CD4-positive, alpha-beta T cell treated with Interleukin-15 for 1 hour (primary cell): ENCODE measurements around the gene CPSF2.
"Not testable (repeated sequence)": the region's sequence is repeated elsewhere in the genome, so short reads cannot be mapped to it uniquely, and the experiment has no call there.

Source experiments
- DNase-seq: peaks from one replicate; pipeline ENCODE4 v3.0.0-alpha.2; 2020

Gene CPSF2

DNA sequence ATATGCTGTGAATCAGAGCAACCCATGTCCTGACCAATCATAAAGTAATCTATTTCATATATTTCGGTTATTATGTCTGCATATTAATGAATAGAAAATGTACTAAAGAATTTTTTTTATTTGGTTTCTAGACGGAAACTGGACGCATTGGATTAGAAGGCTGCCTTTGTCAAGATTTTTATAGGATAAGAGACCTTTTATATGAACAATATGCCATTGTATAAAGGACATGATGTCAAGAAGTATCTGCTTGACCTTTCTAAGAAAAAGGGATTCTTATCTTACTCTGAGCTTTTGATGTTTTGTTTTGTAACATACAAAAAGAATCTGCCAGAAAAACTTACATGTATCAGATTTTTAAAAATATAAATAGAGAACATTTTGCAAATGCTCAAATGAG, 39.8 kb downstream of the CPSF2 start:
- DNase-seq, result no peak

DNA sequence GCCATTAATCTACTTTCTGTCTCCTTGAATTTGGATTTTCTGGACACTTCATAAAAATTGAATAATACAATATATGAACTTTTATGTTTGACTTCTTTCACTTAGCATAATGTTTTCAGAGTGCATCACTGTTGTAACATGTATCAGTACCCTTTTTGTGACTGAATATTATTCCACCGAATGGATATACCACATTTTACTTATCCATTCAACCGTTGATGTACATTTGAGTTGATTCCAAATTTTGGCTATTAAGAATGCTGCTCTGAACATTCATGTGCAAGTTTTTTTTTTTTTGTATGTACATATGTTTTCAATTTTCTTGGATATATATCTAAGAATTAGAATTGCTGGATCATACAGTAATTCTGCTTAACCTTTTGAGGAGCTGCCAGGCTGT, 43.2 kb downstream of the CPSF2 start:
- DNase-seq, result no peak

DNA sequence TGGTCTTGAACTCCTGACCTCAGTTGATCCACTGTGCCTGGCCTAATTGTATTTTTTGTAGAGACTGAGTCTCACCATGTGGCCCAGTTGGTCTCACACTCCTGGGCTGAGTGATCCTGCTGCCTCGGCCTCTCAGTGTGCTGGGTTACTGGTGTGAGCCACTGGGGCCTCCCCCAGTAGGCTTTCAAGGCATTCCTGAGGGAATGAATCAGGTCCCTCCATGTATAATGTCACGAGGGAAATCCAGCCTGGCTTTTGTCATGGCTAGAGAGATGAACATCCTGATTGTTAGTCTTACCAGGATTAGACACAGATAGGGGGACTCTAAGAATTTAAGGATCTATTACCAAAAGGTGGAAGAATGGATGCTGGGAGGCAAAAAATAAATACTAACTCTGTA, 51.9 kb downstream of the CPSF2 start:
- no peak for DNase-seq

DNA sequence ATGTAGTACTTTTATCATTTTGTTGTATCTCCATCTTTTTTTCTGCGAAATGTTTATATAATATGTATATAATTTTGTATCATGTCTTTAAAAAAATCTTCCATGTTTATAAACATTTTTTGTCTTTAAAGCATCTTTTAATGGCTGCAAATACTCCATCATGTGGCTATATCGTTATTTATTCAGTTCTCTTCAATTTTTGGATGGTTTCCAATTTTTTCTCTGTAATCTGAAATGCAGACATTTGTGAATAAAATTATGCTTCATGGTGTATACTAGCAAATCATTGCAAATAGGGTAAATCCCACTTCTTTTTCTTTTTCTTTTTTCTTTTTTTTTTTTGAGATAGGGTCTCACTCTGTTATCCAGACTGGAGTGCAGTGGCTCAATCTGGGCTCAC, 54.0 kb downstream of the CPSF2 start:
- DNase-seq, result no peak

DNA sequence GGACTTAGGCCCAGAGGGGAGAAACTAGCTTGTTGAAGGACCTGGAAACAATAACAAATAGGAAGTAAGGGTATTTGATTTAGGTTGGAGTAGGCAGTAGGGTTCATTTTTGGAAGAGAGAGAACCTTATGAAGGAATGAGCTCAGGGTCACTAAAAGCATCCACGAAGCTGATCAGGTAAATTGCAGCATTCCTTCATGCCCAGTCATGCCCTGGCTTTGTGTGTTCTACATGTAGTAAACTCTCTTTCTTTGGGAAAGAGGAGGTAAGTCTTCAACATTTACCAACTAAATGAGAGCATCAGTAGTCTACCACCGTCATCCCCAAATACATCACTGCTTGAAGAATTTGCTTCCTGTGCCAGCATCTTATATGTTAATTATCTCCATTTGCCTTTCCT, 54.7 kb downstream of the CPSF2 start:
- DNase-seq, result no peak

DNA sequence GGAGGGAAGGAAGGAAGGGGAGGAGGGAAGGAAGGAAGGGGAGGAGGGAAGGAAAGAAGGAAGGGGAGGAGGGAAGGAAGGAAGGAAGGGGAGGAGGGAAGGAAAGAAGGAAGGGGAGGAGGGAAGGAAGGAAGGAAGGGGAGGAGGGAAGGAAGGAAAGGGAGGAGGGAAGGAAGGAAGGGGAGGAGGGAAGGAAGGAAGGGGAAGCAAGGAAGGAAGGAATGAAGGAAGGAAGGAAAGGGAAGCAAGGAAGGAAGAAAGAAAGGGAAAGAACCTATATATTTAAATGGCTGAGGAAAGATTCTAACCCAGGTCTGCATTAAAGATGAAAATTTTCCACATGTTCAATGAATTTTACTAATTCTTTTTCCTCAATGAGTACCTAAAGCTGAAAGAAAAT, 57.4 kb downstream of the CPSF2 start:
- DNase-seq, result not testable (repeated sequence)

DNA sequence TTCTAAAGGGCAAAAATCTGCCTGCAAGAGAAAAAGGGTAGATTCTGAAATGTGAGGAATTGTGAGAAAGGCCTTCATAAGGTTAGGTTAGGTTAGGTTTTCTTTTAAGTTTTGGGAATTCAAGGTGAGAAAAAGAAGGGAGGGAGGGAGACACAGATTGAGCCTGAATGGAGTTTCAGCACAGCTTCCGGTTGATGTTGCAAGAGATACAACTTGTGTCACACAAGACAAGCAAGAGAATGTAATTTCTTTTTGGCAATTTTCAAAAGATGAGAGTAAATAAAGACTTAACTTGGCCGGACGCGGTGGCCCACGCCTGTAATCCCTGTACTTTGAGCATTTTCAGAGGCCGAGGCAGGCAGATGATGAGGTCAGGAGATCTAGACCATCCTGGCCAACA, 63.8 kb downstream of the CPSF2 start:
- DNase-seq, result no peak

DNA sequence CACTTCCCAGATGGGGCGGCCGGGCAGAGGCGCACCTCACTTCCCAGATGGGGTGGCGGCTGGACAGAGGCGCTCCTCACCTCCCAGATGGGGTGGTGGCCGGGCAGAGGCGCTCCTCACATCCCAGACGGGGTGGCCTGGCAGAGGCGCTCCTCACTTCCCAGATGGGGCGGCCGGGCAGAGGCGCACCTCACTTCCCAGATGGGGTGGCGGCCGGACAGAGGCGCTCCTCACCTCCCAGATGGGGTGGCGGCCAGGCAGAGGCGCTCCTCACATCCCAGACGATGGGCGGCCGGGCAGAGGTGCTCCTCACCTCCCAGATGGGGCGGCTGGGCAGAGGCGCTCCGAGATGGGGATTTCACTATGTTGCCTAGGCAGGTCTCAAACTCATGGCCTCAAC, 65.8 kb downstream of the CPSF2 start:
- not testable (repeated sequence) for DNase-seq

- DNase-seq, result no peak
Observed at GRCh38 chr14:92190768-92191167, 69.0 kb downstream of the CPSF2 start.

DNA sequence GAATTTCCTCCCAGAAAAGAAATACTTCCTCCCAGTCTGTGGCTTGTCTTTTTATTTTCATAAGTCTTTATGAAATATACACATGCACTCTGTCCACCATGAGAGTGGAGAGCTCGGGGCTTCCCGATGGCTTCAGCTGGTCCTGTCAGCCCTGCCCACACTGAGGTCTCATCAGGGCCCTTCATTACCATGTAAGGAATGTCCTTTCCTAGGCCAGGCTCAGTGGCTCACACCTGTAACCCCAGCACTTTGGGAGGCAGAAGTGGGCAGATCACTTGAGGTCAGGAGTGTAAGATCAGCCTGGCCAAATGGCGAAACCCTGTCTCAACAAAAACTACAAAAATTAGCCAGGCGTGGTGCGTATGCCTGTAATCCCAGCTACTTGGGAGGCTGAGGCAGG, 77.0 kb downstream of the CPSF2 start:
- no peak for DNase-seq

- DNase-seq, result no peak
Observed at GRCh38 chr14:92199763-92200162, 78.0 kb downstream of the CPSF2 start.

DNA sequence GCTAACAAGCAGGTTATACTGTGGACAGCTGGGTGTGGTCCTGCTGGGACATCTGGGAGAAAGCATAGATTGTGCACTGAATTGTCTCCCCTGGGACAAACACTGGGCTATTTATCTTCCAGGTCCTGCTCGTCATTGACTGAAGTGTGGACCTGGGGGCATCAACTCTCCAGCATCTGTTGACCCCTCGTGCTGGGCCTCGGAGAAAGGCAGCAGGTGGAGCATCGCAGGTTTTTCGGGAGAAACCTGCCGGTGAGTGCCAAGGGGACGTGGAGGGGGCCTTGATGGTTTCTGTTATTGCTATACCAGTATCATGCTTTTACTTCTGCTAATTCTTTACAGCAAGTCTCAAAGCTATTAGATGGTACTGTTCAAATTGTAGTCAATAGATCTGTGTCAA, 81.3 kb downstream of the CPSF2 start:
- DNase-seq, result no peak

DNA sequence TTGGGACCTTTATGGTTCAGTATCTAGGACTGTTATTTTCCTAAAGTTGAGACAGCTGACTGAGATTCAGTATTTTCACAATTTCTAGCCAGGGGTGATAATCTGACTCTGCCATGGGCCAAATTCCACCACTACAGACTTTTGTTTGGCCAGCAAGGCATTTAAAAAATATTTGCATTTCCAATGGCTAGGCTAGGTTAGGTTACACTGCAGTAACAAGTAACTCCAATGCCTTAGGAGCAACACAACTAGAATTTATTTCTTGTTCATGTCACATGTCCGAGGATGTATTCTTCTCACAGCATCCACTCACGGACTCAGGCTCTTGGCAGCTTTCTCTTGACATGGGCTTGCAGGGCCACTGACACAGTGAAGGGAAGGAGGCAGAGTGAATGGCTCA, 83.0 kb downstream of the CPSF2 start:
- no peak for DNase-seq

DNA sequence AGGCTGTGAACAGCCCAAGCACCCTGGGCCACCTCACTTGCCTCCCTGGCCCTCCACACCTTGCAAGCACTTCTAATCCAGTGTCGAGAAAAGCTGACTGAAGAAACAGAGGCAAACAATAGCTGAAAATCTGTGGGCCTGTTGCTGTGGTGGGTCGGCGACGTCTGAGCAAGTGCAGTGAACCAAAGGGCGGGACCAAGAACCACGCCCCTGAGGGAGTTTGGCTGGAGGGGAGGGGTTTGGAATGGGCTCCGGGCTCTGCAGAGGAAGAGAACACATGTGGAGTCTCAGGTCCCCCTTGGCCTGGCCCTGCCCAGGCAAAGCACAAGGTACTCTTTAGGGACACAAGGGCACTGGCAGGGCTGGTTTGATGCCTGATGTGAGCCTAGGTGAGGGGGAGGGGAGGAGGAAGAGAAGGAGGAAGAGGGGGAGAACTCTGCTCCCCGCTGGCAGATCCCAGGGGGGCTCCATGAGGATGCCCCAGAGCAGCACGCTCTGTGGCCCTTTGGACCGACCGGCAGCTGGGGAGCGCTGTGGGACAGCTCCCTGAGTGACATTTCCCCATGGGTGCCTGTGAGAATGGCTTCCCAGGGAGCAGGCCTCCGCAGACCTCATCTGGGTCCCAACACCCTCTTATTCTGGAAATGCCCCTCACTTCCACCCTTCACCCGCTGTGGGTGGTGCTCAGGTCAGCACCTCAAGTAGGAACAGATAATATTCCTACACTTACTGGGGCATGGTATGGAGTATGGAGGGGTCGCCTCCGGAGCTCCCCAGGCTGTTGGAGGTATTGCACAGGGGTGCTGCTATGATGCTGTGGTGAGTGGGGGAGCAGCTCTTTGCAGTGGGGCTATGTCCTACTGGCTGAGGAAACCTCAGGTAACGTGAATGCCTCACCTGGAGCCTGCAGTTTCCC, 85.5 kb downstream of the CPSF2 start:
- DNase-seq, result no peak

- no peak for DNase-seq
Observed at GRCh38 chr14:92207928-92208265, 86.1 kb downstream of the CPSF2 start.

GRCh38 chr14:92209141-92209540, 87.4 kb downstream of the CPSF2 start:
- DNase-seq, result no peak

DNA sequence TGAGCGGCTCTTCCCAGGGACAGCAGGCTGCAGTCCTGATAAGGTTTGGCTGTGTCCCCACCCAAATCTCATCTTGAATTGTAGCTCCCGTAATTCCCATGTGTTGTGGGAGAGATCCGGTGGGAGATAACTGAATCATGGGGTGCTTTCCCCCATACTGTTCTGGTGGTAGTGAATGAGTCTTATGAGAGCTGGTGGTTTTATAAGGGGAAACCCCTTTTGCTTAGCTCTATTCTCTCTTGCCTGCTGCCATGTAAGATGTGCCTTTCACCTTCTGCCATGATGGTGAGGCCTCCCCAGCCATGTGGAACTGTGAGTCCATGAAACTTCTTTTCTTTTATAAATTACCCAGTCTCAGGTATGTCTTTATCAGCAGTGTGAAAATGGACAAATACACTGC, 91.4 kb downstream of the CPSF2 start:
- DNase-seq, result not testable (repeated sequence)

- peak; percentile 58 for DNase-seq
Observed at GRCh38 chr14:92215579-92215978, 93.8 kb downstream of the CPSF2 start.

DNA sequence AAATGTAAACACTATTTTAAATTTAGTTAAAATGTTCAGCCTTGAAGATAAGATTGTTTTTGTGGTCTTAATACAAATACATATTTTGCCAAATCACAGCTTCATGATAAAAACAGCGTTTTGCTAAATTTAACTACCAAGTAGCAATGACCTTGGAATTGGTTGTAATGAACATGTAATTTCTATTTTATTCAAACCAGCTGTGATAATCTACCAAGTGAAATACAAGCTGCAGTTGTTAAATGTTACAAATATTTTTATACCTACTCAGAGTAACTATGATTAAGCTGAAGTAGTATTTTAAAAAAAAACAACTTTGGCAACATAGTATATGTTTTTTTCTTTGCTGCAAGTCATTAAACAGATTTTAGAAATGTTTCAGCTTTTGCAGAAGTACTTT, 96.2 kb downstream of the CPSF2 start:
- DNase-seq, result no peak
